GM18907 (cell line): ENCODE measurements around the gene XIST.
"Not testable (repeated sequence)": the region's sequence is repeated elsewhere in the genome, so short reads cannot be mapped to it uniquely, and the experiment has no call there.

Experiments used
- ATAC-seq: cut with Tn5 transposase; IDR thresholded peaks from one replicate; pipeline ENCODE4 v1.9.1; 2021; ENCODE audit warnings: mild to moderate bottlenecking, moderate library complexity; ENCODE audit not compliant: unreplicated experiment

Gene XIST

DNA sequence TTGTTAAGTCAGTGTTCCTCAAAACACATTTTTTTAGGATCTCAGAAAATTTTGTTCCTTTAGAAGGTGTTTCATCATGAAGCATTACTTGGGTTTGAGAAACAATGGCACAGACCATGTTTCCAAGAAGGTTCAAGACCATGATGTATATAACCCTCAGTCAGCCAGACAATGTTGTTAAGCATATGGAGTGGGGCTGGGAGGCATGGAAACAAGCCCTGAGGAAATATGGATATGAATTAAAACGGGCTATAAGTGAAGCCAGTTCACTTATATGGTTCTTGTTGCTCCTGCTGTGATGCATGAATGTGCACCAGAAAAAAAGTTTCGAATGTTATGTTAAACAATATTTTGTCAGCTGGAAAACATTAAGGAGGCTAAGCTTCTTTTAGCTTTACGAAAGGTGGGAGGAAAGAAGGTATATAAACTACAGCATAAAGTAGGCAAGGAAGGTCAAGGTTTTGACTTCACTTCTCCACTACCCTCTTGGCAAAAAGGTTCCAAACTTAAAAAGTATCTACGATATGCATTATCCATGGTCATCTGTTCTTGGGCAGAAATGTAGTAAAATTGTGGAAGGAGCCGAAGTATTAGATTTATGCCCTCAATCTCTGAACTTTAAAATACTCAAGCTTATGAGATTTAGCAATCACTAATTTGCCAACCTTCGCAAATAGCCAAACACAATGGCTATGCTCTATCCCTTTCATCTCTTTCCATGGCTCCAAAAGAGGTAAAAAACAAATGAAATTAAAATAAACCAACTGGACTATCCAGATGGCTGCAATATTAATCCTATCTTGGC, 12.2 kb downstream of the XIST start:
- no peak for ATAC-seq

DNA sequence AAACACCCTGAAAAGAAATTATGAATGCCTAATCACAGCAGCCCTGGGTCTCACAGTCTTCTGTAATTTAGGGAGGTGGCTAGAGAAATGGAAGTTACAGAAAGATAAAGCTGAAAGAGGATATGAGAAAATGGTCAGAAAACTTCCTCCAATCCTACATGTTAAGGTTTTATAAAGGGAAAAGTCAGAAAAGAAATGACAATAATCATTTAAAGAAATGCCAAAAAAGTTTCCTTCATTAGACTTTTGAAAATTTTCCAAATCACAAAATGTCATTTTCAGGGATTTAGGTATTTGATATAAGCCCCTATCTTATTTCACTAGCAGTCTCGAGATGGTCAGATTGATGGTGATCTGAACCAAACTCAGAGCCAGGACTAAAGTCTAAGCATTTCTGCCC, 13.4 kb downstream of the XIST start:
- no peak for ATAC-seq

DNA sequence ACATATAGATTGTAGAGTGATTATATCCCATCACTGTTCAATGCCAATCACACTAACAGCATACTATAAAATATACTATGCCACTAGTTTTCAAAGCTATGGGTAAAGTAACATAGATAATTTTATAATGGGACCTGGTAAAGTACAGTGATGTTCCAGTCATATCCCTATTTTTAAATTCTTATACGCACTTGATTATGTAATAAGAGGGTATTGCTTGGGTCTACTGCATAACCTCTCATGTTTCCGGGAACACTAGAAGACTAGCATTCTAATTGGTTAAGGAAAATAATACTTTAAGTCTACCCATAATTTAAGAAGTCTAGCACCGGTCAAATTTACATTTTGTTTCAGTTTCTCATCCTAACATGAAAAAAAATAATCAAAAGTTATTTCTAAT, 14.4 kb downstream of the XIST start:
- ATAC-seq, result no peak

DNA sequence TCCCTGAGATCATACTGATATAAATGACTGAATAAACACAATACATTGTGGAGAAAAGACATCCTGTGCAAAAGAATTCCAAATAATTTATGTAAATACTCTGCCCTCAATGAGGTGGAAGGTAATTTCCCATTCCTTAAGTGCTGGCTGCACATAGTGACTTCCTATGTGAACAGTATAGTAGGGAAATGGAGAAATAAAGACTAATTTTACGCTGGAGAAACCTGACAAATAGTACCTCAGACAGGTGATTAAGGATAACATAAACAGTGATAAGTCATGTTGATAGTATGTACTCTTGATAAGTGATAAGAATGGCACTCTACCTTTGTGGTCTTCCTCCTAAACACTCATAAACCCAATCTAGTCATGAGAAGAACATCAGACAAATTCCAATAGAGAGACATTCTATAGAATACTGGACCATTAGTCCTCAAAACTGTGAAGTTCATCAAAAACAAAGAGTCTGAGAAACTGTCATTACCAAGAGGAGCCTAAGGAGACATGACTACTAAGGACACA, 15.5 kb downstream of the XIST start:
- ATAC-seq, result no peak

DNA sequence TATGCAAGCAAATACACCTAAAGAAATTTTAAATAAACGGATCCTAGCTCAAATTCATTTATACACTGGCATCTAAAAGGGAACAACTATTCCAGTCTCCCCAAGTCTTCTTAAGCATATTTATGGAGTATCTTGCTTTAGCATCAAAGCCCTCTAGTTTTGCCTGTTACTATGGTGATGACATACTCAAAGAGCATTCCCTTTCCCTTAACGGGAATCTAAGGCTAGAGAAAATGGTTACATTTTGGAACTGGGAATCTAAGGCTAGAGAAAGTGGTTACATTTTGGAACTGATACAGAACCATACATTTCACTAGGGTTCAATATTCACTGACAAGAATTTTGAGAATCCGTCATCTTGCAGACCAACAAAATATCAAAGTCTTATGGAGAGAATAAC, 18.3 kb downstream of the XIST start:
- no peak for ATAC-seq

DNA sequence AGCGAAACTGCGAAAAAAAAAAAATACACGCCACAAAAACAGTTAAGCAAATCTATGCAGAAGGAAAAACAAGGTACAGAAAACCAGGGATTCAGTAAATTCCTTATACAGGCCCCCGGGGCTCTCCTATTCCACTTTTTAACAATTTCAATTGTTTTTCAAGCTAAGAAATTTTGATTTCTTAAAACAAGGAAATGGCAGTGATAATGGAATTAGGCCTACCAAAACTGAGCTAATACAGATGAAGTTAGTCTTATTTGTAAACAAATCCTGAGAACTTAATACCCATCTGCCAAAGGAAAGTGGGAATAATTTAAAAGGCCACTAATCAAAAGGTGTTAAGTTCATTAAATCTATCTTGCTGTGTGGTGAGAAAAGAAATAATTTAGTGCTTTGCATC, 20.2 kb downstream of the XIST start:
- no peak for ATAC-seq

DNA sequence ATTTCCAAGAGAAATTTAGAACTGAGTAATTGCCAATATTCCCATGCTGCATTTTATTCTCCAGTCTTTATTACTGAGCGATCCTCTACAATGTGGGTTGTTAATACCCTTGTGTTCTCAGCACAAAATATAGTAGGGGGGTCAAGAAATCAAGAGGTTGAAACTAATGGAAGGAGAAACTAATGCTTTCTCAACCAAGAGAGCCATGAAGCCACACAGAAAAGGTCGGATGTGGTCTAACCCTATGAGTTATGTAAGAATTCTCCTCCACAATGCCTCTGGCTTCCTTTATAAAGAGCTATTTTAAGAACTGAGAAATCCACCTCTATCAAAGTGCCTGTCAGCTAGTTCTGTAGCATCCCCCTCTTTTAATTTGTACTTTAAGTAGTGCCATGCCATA, 21.0 kb downstream of the XIST start:
- no peak for ATAC-seq

DNA sequence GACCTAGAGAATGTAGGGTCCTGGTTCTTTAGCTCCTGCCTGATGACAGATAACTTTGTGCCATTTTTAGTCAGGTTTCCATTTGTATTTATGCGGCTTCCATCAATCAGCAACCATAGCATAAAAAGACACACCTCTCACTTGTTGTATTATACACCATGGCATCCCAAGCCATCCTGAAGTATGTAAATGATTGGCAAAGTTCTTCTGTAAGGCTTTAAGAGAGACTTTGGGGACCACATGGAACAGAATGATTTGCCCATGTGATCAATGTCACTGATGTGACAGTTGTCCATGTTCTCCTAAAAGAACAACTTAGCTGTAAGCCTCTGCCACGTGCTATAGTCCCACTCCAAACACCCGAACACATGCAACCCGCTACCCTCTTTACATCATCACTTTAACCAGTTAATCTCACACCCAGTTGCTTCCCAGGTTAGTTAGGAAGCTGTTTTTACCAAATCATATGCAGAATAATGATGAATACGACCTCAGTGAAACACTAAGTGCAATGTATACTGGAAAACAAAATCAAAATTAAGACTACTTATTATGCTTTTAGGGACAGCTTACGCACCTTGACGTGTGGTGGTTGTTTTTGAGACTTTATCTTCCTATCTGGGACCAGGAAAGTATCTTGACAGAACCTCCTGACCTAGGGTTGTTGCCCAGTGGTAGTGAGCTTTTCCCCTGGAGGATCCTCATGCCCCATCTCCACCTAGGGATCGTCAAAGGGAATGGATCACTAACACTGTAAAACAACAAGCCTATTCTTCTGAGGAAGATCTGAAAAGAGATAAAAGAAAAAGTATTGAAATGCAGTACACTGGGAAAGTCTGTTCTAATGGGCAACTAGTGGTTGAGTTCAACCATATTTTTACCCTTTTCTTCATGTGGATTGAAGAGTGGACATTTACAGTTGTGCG, 21.8 kb downstream of the XIST start:
- no peak for ATAC-seq

DNA sequence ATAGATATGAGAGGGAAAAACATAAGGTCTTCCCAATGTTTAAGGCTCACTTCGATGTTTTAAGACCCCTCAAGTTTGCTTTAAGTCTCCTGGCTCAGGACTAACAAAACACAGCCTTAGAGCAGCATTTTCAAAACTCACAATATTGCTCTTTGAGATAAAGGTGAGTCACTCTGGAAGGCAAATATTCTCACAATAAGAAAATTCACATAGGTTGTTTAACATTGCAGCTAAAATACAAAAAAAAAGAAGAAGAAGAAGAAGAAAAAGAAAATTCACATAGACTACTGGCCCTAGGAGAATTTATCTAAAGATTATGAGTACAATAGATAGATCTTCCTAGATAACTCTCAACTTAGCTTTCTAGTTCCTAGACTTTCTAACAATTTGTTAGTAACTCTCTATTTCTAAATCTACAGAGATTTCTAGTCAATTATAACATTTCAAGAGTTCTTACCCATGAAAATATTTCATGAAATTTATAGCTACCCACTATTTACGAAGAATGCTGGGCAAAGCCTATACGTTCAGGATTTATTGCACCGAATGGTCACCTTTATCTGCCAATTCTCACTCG, 22.5 kb downstream of the XIST start:
- ATAC-seq, result no peak

DNA sequence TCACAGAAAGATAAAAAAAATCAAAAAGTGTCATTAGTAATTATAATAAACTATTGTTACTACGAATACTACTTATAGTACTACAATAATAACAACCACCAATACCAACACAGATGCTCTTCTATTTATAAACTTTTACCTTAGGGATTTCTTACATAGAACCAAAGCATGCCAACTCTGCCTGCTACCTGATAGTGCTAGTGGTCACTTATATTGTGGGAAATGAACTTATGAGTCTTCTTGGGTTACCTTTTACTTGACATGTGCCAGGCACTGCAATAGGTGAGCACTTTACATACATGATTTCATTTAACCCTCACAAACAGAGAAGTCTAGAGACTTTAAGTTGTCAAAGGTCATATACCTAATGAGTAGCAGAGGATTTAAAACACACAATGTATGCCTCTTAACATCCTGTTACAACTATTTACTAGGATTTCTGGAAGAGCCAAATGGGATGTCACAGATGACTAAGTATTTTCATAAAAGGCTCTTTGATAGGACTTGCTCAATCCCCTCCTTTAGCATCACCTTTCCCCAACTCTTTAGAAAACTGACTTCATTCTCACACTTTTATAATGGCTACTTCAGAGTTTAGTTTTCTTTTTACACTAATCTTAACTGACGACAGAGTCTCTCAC, 24.3 kb downstream of the XIST start:
- no peak for ATAC-seq

DNA sequence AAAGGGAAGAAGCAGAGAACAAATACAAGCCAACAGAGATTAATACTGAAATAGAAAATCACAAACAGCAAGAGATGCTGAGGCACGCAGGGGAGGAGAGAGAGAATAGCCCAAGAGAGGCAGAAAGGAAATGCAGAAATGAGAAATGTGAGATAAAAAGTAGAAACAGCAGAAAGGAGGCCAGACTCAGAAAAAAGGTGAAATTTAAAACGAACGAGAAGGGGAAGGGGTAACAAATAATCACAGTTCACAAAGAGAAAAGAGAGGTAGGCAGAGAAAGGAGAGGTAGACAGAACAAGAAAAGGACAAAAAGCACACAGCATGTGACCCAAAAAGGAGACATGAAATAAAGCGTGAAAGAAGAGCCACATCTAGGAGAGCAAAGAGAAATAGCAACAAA, 25.1 kb downstream of the XIST start:
- ATAC-seq, result no peak

DNA sequence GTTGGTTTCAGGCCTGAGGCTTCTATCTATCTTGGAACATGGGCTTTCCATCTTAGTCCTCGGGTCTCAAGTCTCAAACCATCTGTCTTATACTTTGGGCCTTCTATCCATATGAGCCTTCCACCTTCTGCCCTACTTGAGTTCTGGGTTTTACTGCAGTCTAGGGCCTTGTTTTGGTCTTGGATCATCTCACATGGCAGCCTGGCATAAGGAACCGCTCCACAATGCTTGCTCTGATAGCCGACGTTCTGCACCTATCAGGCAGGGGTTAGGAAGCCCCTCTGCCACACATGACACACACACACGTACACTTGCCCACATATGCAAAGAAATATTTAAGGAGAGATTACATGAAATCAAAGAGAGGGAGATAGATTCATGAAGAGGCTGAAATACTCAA, 25.5 kb downstream of the XIST start:
- no peak for ATAC-seq

DNA sequence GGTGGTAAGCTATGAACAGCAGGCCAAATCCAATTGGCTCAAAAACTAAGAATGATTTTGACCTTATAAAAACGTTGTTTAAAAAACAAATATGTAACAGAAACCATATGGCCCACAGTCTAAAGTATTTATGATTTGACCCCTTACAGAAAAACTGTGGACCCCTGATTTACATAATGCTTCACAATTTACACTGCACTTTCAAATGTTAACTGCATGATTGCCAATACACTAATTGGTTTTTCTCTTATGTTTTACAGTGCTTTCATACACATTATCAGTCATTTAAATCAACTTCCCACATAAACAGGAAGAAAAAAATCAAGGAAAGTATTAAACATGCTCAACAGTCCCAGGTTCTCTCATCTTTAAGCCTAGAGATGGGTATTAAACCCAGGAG, 26.9 kb downstream of the XIST start:
- ATAC-seq, result no peak

DNA sequence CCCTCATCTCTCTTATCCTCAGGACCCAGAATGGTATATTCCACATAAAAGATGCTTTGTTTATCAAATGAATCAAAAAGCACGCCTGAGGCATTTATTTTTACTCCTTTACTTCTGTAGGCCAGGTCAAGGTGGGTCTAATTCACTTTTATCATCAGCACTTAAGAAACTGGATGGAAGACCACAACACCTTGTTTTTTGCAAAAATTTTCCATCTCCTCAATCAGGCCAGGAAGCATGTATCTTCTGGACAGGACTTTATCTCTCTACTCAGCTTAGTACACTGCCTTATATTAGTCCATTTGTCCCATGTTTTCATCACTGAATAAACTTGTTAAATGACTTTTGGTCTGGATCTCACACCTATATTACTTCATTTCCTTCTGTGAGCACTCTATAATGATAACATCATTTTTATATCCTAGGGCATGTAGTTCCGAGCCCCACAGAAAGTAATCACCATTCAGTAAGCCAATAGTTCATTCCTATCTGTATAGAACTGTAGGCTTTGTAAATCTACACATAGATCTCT, 29.0 kb downstream of the XIST start:
- ATAC-seq, result no peak

DNA sequence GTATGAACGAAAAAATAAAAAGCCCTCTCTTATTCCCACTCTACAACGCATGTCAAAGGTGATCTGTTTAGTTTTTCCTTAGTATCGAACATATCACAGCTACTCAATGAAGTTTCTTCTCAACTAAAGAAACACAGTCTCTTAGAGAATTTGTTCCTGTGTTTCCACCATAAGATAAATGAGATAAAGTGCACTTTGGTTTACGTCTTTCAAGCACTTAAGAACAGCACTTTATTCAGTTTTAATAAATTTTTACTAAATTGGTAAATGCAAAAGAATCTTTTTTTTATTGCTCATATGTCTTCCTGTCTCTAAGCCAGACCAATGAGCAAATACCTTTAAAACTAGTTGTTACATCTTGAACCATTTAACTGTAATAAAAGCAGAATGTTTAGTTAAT, 29.7 kb downstream of the XIST start:
- ATAC-seq, result no peak

DNA sequence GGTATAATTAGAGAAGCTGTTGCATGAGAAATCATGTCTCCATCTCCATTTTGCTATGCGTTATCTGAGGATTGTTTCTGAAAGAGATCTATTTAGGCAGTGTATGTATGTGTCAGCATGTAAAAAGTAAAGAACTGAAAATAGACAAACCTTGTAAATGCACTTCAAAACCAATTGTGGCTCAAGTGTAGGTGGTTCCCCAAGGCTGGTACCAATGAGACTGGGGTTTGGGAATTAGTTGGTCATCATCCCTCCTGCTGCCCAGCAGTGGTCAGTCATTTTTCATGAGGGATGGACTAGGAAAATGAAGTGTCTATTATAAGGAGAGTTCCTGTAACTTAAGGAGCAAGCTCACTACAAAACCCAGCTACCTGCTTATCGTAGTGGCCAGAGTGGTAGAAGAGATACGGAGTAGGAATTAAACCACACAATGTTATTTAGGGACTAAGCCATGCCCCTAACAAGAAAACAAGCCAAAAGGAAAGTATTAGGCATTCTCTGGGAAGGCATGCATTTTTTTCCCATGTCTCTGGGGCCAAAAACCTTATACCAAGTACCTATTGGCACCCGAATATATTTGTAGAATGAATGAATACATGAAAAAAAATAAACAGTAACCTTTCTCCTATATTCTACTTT, 30.5 kb downstream of the XIST start:
- no peak for ATAC-seq

DNA sequence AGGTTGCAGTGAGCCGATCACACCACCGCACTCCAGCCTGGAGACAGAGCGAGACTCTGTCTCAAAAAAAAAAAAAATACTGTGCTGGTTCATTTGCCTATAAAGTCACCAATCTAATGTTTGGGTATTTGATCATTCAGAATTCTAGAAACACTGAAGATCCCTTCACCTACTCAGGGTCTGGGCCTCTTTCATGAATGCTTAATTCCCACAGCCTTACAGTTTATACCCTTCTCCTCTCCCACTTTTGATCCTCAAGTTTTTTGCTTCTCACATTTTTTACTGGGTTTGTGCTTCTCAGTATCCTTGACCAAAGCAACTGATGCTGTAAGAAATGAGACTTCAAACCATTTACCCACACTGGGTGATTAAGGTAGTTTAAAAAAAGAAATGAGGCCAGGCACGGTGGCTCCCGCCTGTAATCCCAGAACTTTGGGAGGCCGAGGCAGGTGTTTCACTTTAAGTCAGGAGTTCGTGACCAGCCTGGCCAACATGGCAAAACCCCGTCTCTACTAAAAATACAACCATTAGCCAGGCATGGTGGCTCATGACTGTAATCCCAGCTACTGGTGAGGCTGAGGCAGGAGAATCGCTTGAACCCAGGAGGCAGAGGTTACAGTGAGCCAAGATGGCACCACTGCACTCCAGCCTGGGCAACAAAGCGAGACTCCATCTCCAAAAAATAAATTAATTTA, 32.5 kb downstream of the XIST start:
- ATAC-seq, result not testable (repeated sequence)

DNA sequence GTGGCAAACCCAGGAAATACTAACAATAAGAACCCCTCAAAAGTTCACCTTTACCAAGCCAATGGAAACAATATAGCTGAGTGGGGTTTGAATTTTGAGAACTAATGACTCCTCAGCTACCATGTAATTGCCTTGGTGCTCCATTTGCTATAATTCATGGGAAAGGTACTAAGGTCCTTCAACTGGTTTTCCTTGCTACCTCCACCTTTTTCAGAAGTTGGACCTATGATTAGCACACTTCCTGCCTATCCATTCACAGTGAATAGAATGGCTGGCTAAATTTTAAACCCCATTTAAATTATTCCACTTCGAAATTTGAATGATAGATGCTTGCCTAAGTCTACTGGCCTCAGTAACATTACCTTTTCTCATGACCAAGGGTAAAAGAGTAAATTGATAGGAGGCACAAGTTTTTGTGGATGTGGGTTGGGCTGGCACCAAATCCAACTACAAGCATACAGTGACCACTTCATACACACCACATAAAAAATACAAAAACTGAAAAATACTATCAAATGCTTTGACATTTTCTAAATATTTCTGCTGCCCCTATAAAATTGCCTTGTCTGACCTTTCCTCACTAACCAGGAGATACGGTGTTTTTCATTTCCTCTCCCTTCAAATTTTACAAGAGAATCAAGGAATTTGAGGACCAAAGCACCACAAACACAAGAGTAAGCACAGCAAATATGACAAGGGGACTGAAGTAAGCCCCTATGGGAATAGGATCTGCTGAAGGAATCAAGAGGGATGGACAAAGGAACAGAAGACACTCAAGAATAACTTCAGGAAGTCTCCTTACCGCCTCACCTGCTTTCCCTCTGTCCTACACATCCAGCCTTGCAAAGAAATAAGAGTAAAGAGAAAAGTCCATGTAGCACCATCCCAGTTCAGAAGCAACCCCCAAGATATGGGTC, 34.1 kb downstream of the XIST start:
- no peak for ATAC-seq
